Measurements from ENCODE around the gene TMEM80.

DNA sequence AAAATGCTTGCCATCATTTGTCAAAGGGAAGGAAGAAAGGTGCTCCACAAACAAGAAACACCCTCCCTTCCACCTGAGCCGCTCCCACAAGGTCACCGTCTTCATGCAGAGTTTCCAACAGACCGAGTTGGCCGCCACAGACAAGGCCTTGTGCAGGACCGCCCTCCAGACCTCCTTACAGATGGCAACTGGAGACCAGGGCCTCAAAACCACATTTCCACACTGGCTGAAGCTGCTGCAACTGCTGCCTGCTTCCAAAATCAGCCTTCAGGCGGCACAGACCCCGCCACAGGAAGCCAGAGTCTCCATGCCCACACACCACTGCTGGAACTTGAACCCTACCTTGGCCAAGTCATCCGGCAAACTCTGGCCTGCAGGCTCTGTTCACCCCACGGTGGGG lies 6.9 kb upstream of the TMEM80 start:
- TF ChIP-seq, protein P1, sequence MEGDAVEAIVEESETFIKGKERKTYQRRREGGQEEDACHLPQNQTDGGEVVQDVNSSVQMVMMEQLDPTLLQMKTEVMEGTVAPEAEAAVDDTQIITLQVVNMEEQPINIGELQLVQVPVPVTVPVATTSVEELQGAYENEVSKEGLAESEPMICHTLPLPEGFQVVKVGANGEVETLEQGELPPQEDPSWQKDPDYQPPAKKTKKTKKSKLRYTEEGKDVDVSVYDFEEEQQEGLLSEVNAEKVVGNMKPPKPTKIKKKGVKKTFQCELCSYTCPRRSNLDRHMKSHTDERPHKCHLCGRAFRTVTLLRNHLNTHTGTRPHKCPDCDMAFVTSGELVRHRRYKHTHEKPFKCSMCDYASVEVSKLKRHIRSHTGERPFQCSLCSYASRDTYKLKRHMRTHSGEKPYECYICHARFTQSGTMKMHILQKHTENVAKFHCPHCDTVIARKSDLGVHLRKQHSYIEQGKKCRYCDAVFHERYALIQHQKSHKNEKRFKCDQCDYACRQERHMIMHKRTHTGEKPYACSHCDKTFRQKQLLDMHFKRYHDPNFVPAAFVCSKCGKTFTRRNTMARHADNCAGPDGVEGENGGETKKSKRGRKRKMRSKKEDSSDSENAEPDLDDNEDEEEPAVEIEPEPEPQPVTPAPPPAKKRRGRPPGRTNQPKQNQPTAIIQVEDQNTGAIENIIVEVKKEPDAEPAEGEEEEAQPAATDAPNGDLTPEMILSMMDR (IDR thresholded peaks at IDR 0.05) = no peak
- TF ChIP-seq POLR2A (IDR thresholded peaks at IDR 0.05) = no peak
